HG03571 (cell line): ENCODE results near the gene RTKN2.
A peak's percentile ranks its signal among the peaks of the same experiment; 100 is the strongest.

Experiments
- ATAC-seq: cut with Tn5 transposase; IDR thresholded peaks from one replicate; pipeline ENCODE4 v1.9.1; 2021; ENCODE audit not compliant: unreplicated experiment

Gene RTKN2

DNA sequence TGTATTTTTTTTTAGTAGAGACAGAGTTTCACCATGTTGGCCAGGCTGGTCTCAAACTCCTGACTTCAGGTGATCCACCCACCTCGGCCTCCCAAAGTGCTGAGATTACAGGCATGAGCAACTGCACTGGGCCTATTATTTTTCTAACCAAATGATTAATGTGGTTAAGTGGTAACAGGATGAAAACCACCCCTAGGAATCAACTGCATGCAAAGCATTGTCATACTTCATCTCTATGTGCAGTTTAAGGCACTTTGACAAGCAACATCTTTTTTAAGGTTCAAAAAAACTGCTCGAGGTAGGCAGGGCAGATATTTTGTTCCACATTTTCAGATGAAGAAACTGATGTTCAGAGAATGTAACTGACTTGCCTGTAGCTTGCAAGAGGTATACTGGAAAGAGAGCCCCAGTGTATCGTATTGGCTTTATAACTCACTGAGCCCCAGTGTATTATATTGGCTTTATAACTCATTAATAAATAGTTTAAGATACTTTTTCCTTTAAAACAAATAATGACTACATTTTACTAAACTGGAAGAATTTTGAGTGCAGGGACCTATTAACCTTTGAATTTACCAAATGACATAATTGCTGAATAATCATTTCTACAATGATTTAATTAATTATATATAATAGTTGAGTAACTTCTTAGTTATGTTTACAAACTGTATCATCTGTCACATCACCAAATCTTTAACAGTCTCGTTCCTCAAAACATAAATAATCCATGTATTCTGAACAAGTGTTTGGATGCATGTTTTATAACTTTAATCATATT, 38.1 kb downstream of the RTKN2 start:
- no peak for ATAC-seq

GRCh38 chr10:62225362-62225761, 43.3 kb downstream of the RTKN2 start:
- no peak for ATAC-seq

DNA sequence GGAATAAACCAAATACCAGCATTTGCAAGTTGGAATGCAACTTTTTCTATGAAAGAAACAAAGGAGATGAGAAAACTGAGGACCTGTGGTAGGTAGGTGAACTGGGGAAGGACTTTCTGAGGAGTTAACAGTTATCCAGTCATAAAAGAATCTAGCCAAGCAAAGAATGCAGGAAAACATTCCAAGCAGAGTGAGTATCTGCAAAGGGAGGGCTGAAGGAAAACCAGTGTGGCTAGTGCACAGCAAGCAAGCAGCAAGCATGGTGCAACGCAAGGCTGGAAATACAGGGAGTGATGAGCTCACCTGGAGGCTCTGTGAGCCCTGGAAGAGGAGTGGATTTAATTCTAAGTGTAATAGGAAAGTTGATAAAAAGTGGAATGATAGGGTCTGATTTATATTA, 44.0 kb downstream of the RTKN2 start:
- ATAC-seq = no peak

- ATAC-seq = no peak
Measured at GRCh38 chr10:62217683-62218082, 51.0 kb downstream of the RTKN2 start.

- no peak for ATAC-seq
Measured at GRCh38 chr10:62214364-62214874, 54.2 kb downstream of the RTKN2 start.

GRCh38 chr10:62205750-62206399, 62.8 kb downstream of the RTKN2 start:
- no peak for ATAC-seq

- ATAC-seq = no peak
Measured at GRCh38 chr10:62199584-62199983, 69.1 kb downstream of the RTKN2 start.

GRCh38 chr10:62196528-62196927, 72.1 kb downstream of the RTKN2 start:
- no peak for ATAC-seq

DNA sequence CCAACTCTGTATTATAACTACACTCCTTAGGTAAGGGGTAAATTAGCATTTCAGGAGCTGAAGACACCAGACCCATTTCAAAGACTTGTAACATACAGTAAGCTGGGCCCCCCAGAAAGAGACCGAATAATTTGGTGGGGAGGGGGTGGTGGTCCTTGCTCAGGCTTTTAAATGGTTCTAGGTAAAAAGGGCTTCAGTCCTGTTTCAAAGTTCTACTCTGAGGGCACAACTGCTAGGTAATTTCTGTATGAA, 73.0 kb downstream of the RTKN2 start:
- ATAC-seq = no peak

DNA sequence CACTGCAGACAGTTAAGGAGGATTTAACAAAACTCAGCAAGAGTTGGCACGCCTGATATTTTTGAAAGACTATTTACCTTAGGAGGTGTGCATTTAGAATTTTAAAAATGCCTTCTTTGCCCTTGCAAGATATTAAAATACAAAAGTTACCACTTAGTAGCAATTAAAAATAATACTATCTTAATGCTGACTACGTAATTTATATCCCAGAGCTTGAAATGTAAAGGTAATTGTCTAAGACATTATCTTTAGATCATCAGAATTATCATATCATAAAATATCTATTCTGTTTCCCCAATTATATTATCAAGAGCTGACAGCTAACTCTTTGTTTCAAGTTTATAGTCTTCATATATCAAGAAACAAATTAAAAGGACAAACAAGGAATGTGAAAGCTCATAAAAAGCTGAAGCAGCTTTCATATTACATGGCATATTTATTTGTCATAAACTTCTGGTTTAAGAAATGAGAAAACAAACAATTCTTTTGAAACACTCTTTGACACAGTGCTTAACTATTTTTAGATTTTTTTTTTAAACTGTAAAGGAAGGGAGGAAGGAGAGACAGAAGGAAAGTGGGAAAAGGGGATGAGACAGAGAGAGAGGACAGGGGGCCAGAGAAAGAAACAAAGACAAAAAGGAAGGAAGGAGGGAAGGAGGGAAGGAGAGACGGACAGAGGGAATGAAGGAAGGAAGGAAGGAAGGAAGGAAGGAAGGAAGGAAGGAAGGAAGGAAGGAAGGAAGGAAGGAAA, 73.5 kb downstream of the RTKN2 start:
- no peak for ATAC-seq

DNA sequence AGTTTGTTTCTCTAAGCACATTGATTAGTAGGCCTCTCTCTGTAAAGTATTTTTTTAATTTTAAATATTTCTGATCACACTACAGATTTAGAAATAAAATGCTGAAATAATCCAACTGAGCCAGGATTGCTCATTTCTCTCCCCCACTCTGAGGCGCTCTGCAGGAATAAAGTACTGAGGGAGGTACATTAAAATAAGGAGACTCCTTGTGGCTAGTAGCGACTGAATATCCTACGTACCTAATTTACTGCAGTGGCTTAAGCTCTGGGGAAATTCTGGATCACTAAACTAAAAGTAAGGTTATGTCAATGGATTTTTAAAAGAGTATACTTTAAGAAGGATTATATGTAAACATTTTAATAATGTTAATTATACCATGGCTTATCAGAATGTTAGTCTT, 75.2 kb downstream of the RTKN2 start:
- ATAC-seq = no peak

GRCh38 chr10:62189131-62189530, 79.5 kb downstream of the RTKN2 start:
- ATAC-seq = no peak

GRCh38 chr10:62188021-62188616, 80.5 kb downstream of the RTKN2 start:
- ATAC-seq = no peak

GRCh38 chr10:62186999-62187675, 81.5 kb downstream of the RTKN2 start:
- ATAC-seq = no peak

DNA sequence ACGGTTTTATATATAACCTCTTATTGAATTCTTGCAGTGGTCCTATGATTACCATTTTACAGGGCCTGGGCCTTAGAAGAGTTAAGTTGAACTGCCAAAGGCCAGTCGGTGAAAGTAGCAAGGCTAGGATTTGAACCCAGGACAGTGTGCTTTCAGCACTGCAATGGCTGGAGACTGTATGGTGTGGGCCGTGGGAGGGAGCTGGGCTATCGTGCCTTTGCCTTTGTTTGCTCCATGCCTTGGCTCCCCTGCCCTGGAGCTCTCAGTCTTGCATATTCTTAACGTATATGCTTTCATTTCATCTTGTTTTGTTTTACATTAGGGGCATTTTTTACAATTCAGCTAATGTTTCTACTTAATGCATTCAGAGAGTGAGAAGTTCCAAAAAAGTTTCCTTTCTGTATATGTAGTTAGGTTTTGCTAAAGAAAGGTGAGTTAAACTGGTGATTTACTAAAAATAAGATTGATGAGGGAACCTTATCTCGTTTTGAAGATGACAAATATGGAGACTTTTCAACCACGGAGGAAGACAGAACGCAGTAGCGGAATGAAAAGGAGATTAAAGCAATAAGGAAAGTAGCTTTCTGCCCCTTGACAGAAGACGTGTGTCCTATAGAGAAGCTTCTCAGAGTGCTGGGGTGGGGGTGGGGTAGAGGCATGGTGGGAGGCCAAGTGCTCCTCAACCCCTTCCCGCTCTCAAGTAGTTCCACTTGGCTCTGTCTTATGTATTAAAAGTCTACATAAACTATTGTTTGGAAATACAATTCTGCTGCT, 82.5 kb downstream of the RTKN2 start:
- no peak for ATAC-seq

DNA sequence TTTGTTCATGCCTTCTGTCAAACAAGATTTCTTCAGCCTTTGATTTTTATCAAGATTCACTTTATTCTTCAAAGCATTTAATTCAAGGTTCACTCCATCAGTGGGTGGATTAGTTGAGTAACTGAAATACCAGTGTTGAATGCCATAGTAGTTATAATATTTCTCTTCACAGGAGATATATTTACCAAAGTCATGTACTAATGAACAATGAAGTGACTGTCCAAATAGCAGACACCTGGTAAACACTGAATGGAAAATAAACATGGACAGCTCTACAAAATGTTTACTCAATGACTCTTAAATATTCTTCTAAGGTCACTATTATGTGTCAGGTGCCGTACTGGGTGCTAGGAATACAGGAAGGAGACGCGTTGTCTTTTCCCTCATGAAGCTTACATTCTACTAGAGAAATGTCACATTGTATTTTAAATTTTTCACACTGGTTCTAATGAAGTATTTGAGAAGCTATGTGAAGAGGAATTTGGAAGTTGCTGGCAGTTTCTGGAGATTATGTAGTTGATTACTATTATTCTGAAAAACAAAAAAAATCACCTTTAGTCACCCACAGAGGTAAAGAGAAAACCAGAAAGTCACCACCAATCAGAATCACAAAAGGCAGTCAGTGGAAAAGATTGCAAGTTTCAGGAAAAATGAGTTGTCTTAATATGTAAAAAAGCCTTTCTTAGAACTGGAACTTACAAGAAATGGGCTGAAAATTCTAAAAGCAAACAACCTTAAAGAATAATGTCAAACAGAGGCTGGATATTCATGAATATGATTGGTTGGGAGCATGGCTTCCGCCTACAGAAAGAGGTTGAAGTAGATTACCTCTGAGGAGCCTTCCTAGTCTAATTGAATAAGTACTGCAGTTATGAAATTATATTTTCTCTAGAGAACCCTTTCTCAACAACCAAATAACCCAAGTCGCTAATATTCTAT, 84.5 kb downstream of the RTKN2 start:
- ATAC-seq = no peak

GRCh38 chr10:62183442-62183841, 85.2 kb downstream of the RTKN2 start:
- peak; percentile 73 for ATAC-seq

DNA sequence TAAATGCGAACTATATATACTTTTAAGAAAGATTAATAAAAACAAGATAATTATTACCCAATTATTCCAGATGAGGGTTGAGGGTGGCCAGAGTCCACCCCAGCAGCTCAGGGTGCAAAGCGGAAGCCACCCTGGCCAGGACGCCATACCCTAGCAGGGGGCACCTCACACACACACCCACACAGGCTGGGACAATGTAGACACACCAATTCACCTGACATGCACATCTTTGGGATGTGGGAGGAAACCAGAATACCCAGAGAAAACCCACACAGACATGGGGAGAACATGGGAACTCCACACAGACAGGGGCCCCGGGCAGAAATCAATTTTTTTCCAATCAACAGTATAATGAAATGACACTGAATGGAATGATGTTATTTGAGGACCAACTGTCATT, 86.0 kb downstream of the RTKN2 start:
- no peak for ATAC-seq

- ATAC-seq = no peak
Measured at GRCh38 chr10:62182171-62182570, 86.5 kb downstream of the RTKN2 start.
